Bronchus fibroblast of lung (primary cell): ENCODE results near the gene HTRA2. TPM values are rescaled to one million over a fixed set of nuclear protein-coding genes. Genes with fewer than 3 reads are reported as not detected.

Experiments
- total RNA-seq: library from RNA; depleted of rRNA; stranded (reverse); fragments of >200 nt; gene quantifications from 2 replicates; pipeline ENCODE4 v1.2.3, GENCODE V29; 2015

Gene HTRA2
- total RNA-seq: 31.4 and 36.4 TPM in 2 replicates

DNA sequence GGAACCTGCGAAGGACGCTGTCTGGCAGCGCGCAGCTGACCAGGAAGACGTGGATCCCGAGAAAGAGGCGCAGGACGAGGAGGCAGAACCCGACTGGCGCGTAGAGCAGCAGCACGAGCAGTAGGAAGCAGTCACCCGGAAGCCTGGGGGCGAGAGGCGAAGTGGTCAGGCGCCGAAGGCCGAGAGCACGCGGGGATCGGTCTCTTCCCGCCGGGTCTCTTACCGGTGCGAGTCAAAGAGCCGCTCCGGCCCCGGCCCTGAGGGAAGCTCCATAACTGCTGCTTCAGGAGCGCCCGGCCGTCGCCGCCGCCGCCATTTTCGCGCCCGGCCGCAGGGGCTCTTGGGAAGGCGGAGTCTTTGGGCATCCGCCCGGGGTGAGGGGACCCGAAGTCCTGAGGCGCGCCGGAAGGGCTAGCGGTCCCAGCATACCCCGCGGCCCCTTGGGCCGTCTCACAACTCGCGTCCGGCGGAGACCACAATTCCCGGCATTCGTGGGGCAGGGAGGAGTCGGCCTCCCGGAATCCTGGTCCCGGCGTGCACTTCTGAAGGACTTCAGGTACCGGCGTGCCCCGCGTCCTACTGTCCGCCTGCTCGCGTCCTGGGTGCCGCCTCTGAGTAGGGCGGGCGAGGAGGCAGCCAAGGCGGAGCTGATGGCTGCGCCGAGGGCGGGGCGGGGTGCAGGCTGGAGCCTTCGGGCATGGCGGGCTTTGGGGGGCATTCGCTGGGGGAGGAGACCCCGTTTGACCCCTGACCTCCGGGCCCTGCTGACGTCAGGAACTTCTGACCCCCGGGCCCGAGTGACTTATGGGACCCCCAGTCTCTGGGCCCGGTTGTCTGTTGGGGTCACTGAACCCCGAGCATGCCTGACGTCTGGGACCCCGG, at the start of gene HTRA2, which contains the start of gene AUP1:
Gene HTRA2 (plus strand): TSS at position 577 of the 882 bp plus-strand sequence. CDS start 74 bp downstream, at position 651.
Gene AUP1 (minus strand): TSS at position 350 of the 882 bp plus-strand sequence. CDS start 77 bp downstream, at position 273.

DNA sequence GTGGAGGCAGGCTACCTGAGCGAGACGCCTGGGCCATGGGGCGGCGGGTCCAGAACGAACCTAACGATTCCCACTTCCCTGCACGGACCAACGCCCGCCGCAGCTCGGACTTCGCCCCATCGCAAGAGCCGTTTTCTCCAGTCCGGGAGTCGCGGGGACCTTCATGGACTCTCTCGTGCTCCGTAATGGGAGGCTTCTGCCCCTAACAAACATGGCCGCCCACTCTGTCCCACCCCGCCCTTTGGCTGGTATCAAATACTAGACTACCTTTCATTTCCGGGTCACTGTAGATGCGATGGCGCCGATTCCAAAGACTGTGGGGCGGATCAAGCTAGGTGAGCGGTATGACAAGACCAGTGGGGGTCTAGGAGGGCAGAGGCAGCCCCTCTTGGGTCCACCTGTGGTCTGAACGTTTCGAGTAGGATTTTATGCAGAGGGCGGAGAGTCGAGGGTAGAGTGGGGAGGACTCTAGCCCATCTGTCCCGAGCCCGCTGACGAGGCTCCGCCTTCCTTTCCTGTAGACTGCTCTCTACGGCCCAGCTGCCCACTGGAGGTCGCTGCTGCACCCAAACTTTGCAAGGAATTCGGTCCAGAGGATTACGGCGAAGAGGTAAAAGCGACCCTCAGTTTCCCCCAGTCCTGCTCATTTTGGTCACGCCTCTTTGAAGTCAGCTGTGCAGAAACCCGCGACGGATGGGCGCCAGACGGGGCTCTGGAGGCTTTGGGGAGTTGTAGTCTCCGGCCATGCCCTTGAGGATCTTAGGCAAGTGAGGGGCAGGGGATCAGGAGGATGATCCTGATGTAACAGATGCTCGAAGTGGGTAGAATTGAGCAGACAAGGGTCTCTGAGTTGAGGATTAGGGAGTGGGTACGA, 46.7 kb upstream of the HTRA2 start, which contains the start of the genes CCDC142 and TTC31:
Gene CCDC142 (minus strand): TSS at position 198 of the 874 bp plus-strand sequence. CDS start 161 bp downstream, at position 37.
Gene TTC31 (plus strand): TSS at position 281 of the 874 bp plus-strand sequence. CDS start 15 bp downstream, at position 296.

DNA sequence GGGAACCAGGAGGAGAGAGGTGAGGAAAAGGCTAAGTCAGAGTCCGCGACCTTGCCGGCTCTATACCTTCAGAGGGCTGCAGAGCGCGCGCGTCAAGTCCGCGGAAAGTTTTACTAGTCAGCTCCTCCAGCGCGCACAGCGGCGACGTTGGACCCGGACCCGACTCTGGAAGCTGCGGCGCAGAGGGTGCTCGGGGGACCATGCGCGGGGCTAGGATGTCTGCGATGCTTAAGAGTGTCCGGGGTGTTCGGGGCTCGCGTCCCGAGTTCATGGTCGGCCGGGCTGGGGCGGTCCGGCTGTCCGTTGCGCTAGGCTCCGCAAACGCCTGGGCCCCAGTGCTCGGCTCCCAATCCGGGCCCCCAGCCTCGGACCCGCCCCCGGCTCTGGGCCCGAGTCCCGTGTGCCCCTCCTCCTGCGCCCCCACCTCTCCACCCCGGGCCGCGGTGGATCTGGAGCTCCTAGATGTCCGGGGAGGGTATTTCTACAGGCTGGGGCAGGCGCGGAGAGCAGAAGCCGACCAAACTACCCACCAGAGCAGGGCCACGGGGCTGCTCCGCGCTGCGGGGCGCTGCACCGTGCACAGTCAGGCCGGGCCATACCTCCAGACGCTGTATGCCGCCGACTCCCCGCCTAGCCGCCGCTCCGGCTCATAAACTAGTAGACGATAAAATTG, 30.3 kb upstream of the HTRA2 start, which contains the start of gene LBX2:
Gene LBX2 (minus strand): TSS at position 337 of the 673 bp plus-strand sequence. CDS start 66 bp downstream, at position 271.

DNA sequence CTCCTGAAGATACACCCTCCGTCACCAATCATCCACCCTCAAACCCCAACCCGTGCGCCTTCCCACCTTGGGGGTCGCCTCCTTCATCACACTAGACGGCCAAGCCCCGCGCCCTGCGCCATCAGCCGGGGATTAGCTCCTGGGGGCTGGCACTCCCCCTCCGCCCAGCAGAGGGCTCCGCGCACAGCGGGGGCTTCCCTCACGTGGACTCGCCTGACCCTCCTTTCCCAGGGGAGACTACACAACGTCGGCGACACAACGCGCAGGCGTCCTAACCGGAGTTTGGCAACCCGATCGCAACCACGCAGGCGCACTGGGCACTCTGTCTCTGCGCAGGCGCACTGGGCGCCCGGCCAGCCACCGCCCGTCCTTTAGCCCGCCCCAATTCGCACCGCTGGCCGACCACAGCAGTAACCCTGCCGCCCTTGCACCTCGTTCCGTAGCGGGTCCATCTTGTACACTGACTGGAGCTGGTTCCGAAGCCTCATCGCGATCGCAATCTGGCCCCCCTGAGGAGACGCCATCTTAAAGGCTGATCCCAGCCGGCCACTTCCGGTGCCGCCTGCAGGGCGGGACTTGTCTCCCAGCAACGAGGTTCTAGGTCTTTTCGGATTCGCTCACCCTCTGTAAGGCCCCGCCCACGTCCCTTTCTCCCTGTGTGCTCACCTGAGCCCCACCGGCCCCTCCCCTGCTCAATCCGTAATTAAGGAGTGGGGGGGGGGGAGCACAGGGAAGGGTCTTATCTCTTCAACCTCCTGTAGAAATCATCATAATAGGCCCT, 22.4 kb upstream of the HTRA2 start, which contains the start of gene PCGF1:
Gene PCGF1 (minus strand): TSS at position 551 of the 781 bp plus-strand sequence. CDS start 27 bp downstream, at position 524.

DNA sequence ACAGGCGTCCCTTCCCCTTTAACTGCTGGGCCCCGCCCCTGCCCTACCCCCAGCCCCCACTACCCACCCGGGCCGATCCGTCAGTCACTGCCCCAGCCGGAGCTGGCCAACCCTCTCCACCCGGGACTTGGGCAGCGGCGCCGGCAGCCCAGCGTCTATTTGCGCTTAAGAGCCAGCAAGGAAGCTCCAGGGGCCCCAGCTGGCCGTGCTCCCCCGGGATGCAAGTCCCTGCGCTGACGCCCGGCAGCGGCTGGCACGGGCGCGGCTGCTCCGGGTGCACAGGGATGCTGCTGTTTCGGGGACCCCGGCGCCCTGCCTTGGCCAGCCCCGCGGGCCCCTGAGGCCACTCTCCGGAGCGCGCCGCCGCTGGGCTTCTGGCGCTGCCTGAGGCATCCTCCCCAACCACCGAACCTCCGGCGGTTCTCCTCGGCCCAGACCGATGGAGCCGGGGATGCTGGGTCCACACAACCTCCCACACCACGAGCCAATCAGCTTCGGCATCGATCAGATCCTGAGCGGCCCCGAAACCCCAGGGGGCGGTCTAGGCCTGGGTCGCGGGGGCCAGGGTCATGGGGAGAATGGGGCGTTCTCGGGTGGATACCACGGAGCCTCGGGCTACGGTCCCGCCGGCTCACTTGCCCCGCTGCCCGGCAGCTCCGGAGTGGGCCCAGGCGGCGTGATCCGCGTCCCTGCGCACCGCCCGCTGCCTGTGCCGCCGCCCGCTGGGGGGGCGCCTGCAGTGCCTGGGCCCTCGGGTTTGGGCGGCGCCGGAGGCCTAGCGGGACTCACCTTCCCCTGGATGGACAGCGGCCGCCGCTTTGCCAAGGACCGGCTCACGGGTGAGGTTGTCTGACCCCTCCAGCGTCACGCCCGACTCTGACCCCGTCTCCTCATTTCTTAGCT, 15.1 kb upstream of the HTRA2 start, which contains the start of gene TLX2:
Gene TLX2 (plus strand): TSS at position 83 of the 903 bp plus-strand sequence. CDS start 357 bp downstream, at position 440.

DNA sequence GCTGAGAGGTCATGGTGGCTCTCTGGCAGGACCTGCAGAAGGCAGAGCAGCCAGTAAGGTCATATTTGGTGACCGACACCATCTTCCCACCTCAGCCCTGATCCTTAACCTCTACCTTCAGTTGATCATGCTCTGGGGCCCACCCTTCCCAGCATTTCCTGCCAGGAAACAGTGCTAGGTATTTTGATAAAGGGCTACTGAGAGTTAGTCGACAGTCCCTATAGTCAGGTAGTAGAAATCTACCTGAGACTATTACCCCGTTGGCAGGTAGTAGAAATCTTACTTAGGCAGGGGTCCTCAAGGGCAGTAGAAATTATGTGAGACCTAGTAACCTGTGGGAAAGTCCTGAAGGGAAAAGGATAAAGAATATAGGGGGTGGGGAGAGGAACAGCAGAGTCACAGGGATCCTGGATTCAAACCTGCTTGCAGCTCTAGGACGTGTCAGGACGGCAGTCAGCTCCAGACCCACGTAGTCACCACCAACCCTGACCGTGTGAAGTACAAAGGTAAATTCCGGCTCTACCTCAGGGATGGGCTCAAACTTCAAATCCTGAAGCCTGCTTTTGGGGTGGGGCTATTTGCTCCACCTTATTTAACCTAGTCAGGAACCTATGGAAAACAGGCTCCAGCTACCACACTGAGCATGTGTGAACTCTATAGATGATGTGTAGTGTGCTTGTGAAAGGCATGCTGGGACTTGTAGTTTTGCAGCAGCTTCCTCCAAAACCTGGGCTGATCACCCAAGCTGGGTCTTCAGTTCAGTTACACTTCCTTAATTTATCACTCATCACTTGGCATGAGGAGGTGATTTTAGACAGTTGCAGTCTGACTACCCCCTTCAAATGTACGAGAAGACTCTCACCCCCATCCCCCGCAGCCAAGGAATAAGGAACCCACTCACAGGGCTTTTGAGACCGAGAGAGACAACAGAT, 3.8 kb upstream of the HTRA2 start, which contains the start of gene DQX1:
Gene DQX1 (minus strand): TSS at position 515 of the 932 bp plus-strand sequence. CDS start 502 bp downstream, at position 13.

GRCh38 chr2:74553892-74554819, 24.4 kb downstream of the HTRA2 start, which contains the start of the genes DOK1 and LOXL3:
TSS of gene DOK1 (plus strand) at chr2:74554720. CDS start at chr2:74554755, 35 bp downstream.
TSS of gene LOXL3 (minus strand) at chr2:74553942. CDS start at chr2:74552634, 1,308 bp downstream.

Other genes with a start within 250 kb of the HTRA2 start
- gene SLC4A5, start 186.5 kb upstream of the HTRA2 start, total RNA-seq: under 0.01 TPM in 1 of 2 replicates, not detected in the other
- gene DCTN1, start 149.6 kb upstream of the HTRA2 start, total RNA-seq: 97.1 and 102 TPM in 2 replicates
- 2.4 and 3.7 TPM in 2 replicates for gene C2orf81, start 108.3 kb upstream of the HTRA2 start, total RNA-seq
- gene WDR54, start 108.2 kb upstream of the HTRA2 start, total RNA-seq: 58.3 and 76.0 TPM in 2 replicates
- gene RTKN, start 88.0 kb upstream of the HTRA2 start, total RNA-seq: 14.0 and 17.0 TPM in 2 replicates
- gene INO80B, start 74.8 kb upstream of the HTRA2 start, total RNA-seq: 15.5 and 21.4 TPM in 2 replicates
- 81.7 and 84.0 TPM in 2 replicates for gene WBP1, start 71.5 kb upstream of the HTRA2 start, total RNA-seq
- gene MOGS, start 64.6 kb upstream of the HTRA2 start, total RNA-seq: 58.9 and 61.0 TPM in 2 replicates
- gene MRPL53, start 57.3 kb upstream of the HTRA2 start, total RNA-seq: 44.2 and 45.5 TPM in 2 replicates
- 6.4 and 10.6 TPM in 2 replicates for gene CCDC142, start 46.9 kb upstream of the HTRA2 start, total RNA-seq
- gene TTC31, start 46.9 kb upstream of the HTRA2 start, total RNA-seq: 20.8 and 21.4 TPM in 2 replicates
- 1.3 and 3.4 TPM in 2 replicates for gene LBX2, start 30.3 kb upstream of the HTRA2 start, total RNA-seq
- gene PCGF1, start 22.2 kb upstream of the HTRA2 start, total RNA-seq: 16.6 and 18.3 TPM in 2 replicates
- 0.15 and 0.34 TPM in 2 replicates for gene TLX2, start 15.5 kb upstream of the HTRA2 start, total RNA-seq
- not detected in 2 replicates for gene DQX1, start 3.7 kb upstream of the HTRA2 start, total RNA-seq
- gene AUP1, start 227 bp upstream of the HTRA2 start, total RNA-seq: 84.2 and 87.9 TPM in 2 replicates
- 10.1 and 10.7 TPM in 2 replicates for gene LOXL3, start 24.0 kb downstream of the HTRA2 start, total RNA-seq
- 20.1 and 23.0 TPM in 2 replicates for gene DOK1, start 24.8 kb downstream of the HTRA2 start, total RNA-seq
- not detected in 2 replicates for gene M1AP, start 118.4 kb downstream of the HTRA2 start, total RNA-seq
- gene SEMA4F, start 124.3 kb downstream of the HTRA2 start, total RNA-seq: 5.4 and 5.5 TPM in 2 replicates